NK-92 treated with Interleukin-12 subunit alpha and Interleukin-12 subunit beta, amount 100 ng/mL, for 24 hours (cell line): ENCODE results near the gene GHR.
"Not testable (repeated sequence)": the region's sequence is repeated elsewhere in the genome, so short reads cannot be mapped to it uniquely, and the experiment has no call there.

Experiments
- DNase-seq: peaks from one replicate; lab custom pipeline; 2025; lab: John Stamatoyannopoulos, UW

Gene GHR

DNA sequence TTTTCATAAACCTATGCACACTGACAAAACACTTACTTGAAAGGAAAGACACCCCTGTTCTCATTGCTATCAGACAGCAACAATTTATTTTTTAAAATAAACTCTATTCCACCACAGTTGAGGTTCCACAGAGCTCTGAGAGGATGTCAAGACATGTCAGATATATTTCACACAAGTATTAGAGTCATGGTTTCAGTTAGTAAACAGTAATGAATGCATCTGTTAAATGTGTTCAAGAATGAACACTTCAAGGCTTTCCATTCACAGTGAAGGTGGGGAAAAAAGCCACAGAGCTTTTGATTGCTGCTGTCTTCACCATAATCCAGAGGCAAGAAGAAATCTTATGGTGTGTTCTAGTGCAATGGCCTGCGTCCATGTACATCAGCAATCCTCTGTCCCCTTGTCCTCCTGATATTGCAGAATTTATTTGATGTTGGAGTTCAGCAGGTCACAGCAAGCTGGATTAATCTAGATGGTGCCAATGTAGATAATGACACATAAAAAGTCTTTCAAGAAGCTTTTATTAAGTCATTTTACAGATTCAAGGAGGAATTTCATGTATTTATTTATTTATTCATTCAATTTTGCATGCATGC is 146.8 kb downstream of the GHR start:
- DNase-seq: no peak

DNA sequence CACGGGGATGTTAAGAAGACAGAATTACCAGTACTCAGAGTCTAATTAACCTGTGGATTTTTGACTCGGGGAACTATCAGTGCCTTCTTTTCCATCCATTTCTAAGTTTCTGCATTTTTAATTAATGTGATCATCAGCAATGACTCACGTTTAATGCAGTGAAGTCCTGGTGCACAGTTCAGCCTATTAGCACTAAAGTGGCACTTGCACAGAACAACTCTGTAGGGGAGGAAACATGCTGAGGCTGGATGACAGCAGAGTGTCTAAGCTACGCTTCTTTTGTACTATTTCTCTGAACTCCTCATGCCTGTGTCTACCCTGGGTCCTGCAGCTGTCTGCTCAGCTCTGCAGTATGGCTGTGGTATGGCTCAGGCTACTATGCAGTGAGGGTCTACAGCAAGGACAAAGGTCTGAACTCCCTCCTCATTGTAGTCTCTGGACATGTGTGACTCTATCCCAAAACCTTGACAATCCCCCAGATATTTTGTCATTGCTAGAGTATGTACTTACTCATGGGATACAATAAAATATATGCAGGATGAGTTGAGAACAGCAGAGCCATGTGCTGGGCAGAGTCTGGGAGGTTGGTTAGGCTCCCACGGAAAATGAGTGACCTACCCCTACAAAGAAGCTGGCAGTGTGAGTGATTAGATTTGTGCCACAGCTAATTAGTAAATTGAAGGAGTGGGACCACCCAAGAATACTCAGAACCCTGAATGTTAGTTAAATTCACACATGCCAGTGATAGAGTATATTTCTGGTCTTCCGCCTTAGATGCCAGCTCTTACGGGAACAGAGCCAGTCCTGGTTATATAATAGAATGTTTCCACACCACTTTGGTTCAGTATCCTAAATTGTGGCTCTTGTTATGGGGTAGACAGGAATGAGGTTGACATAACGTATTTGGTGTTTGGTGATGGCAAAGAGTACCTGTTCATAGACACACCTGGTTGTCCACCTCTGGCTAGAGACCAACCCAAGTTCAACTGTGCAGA is 148.0 kb downstream of the GHR start:
- no peak for DNase-seq

DNA sequence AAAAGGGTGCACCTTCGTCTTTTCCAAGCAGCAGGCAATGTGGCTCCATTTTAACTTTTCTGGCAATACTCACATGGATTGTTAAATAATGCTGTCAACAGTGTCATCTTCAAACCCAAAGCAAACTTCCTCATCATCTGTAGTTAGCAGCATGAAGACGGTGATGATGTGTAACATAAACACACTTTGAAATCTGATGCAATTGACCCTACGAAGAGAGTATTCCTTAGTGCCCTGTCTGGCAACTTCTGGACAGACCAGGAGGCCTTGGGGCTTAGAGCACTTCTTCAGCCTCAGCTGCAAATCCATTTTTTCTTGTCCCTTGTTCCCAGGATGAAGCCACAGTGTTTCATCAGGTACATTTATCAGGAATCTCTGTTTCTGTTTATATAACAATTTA is 149.1 kb downstream of the GHR start:
- no peak for DNase-seq

DNA sequence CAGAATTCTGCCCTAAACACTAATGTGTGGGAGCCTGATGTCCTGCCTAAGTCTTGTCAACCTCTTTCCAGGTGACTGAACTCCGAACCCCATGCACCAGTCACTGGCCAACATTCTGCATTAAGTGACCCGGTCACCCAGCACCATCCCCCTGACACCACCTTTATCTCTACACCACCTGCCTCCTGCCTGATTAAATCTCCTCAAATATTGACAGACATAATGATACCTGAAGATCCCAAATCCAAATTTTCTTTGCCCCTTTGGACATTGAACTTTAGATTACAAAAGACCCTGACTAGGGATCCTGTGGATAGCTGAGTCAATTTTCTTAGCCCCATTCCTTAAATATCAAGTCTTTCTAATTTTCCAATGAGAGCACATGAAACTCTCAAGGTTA is 150.1 kb downstream of the GHR start:
- DNase-seq: no peak

DNA sequence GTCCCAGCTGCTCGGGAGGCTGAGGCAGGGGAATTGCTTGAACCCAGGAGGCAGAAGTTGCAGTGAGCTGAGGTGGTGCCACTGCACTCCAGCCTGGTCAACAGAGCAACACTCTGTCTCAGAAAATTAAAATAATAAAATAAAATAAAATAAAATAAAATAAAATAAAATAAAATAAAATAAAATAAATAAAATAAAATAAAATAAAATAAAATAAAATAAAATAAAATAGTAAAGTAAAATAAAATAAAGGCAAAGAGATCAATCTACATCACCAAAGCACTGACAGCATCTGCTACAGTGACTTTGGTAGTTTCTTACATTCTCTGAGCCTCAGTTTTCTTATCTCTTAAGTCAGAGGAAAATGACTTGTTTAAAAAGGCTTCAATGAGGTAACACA is 152.7 kb downstream of the GHR start:
- not testable (repeated sequence) for DNase-seq

DNA sequence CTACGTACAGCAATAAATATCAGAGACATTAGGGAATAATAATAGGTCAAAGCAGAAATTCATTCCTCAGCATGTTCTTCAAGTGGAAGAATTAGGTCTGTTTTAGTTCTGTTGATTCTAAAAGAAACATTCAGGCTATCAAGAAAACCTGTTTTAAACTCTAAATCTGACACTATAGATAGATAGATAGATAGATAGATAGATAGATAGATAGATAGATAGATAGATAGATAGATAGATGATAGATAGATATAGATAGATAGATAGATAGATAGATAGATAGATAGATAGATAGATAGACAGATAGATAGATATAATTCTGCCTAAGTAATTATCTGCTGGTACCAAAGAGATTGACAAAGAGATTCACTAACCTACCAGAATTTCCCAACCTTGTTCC is 155.7 kb downstream of the GHR start:
- not testable (repeated sequence) for DNase-seq

DNA sequence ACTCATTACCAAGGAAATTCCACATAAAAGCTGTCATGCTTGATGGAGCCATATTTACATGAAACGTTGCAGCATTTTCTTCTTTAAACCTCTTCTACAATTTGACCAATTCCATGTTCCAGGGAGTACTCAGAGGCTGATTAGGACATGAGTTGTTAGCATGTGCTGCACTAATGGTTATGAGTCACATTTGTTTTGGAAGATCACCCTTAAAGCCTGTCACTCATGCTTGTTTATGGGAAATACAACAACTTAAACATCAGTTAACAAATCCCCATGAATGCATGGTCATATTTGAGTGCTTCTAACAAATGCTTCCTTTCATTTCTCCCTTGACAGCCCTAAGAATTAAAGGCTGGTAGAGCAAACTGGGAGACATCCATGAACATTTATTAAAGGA is 156.1 kb downstream of the GHR start:
- no peak for DNase-seq

DNA sequence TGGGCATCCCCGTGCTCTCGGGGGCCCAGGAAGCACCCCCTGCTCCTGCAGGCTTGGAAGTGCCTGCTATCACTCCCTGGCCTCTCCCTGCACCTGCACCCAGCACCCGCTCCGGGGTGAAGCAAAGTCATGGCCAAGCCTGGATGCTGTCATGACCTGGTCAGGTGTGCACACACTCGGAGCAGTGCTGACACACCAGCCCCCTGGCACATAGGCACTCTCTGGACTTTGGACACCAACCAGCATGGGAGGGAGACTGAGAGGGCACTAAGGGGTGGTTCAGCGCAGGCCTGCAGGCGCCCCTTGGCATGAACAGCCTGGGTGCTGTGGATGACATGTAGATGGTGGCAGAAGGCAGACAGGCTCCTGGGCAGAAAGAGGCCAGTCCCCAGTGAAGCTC is 158.6 kb downstream of the GHR start:
- DNase-seq: no peak

DNA sequence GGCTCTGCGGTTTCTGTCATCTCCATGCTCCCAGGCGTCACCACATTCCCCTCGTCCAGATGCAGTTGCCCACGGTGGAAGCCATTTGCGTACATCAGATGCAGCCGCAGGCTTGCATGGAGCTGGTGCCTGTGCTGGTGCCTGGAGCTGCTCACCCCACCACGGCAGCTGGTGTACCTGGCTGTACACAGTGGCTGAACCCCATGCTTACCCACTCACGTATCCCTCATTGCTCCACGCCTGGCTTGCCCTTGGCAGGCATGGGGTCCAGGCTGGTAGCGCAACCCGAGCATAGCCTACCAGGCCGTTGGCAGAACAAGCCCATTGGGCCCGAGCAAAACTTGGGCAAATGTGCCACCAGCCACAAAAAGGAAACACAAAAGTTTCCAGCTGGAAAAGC is 159.5 kb downstream of the GHR start:
- DNase-seq: no peak

DNA sequence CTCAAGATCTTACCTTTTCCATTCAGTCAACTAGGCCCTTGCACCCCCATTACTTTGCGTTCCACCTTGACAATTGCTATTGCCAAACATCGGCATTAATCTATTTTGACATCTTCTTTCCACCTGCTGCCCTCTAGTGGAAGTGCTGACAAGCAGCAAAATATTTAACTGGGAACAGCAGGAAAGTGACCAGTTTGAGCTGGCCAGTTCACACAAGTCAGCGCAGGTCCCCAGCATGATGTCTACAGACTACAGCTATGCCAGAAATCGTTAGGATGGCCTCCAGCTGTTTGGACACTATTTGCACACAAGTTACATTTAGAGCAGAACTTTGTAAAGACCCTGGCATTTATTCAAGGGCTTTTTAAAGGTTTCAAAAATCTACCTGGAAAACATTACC is 160.1 kb downstream of the GHR start:
- peak; percentile 19 for DNase-seq

DNA sequence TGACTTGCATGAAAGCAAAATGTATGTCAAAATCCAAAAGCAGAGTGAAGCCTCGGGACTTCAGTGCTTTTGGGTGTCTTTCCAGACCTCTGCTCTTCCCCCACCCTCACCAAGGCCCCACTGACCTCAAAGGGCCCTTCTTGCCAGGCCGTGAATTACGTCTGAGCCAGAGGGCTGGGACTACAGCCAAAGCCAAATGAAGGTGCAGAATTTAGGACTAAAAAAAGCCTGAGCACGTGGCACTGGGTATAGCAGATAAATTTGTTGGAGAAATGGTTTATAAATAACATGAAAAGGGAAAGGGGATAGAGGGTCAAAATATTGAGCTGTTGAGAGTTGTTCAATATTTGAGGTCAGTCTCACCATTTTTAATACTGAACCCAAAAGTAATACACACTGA is 163.4 kb downstream of the GHR start:
- no peak for DNase-seq

DNA sequence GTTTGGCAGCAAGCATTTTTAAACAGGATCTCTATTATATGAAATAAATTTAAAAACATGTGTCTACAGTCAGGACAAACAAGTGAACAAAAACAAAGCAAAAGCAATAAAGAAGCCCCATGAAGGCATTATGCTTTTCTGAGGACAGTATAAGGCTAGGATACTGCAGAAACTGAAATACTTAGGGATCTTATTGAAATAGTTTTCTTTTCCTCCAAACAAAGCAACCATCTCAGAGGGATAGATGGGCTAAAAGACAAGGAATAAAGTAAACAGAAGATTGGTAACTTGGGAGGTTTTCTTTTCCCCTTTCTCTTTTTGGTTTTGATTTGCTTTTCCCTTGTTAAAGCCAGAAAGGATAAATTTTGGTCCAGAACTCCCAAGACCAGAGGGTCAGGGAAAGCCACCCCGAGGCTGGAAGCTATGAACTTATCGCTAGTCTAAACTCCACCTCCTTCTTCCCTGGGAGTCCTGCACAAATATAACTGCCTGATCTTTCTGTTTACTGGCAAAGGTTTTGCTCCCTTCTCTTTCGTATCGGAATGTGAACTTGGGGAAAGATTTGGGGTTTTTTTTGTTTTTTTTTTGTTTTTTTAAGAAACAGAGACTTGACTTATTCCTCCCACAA is 164.0 kb downstream of the GHR start:
- no peak for DNase-seq

DNA sequence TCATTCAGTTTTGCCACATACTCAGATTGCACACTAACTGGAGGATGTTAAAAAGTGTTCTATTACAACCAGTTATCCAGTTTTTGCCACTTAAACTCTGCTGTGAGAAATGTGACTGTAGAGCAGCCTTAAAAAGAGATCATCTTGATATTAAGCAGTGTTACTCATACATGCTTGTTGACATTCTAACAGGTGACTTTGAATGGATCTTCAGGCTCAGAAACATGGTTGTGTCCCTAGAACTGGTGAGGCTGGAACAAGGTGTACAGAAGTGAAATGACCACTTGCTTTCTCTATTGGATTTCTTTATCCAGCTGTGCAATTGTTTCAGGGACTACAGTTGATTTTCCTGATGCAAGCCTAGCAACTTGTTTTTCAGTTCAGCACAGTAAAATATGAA is 167.3 kb downstream of the GHR start:
- no peak for DNase-seq

DNA sequence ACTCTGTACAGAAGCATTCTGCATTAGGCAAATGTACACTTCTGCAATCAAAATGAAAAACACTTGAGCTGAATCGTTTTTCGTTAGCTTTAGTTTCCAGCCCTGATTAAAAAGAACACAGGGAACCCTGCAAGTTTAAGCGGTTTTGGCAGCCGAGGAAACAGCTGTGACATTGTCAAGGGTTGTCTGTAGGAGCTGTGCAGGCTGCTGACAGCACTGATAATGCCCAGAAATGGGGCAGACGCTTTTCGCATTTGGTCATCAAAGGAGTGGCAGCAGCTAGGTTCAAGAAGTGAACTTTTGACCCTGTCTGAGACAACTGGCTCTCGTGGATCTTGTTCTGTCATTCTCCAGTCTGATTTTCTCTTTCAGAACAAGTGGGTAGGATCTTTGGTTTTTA is 167.8 kb downstream of the GHR start:
- DNase-seq: no peak

DNA sequence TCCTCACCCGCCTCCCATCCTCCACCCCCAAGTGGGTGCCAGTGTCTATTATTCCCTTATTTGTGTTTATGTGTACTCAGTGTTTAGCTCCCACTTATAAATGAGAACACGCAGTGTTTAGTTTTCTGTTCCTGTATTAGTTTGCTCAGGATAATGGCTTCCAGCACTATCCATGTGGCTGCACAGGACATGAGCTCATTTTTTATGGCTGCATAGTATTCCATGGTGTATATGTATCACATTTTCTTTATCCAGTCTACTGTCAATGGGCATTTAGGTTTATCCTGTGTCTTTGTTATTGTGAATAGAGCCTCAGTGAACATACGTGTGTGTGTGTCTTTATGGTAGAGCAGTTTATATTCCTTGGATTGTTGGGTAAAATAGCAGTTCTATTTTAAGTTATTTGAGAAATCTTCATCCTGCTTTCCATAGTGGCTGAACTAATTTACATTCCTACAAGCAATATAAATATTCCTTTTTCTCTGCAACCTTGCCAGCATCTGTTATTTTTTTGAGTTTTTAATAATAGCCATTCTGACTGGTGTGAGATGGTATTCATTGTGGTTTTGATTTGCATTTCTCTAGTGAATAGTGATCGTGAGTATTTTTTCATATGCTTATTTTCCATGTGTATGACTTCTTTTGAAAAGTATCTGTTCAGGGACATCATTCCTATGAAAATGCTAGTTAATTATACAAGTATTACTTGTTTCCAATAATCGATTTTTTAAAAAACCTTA is 169.3 kb downstream of the GHR start:
- DNase-seq: no peak

DNA sequence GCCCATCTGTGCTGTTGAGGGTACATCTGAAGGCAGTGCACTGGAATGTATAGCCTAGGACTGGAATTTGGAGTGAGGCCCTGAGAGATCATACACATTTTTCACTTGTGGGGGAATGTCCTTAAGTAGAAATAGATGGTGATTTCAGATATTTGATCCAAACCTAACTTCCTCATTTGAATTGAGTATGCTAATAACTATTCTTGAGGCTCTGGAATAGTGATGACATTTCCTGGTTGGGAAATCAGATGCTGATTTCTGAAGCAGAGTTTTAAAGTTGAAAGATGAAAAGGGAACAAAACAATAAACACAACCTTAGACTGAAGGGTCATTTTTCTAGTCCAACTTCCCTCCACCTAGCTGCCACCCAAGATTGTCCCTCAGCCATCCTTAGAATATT is 170.4 kb downstream of the GHR start:
- DNase-seq: no peak

DNA sequence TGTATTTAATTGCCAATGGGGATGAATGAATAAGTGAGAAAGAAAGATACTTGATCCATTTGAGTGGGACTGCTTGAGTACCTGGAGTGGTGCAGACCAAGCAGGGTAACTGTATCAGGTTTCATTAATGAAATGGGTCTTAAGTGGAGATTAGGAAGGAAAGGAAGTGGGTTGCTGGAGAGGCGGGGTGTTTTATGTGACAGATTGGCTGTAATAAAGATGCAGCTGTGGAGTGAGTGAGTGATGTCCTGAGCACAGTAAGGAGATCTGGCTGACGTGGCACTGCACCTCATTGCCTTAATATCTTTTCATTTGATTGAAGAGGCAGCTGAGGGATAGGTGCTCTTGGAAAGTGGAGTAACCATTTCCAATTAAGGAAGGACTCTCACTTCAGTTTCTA is 172.4 kb downstream of the GHR start:
- no peak for DNase-seq

DNA sequence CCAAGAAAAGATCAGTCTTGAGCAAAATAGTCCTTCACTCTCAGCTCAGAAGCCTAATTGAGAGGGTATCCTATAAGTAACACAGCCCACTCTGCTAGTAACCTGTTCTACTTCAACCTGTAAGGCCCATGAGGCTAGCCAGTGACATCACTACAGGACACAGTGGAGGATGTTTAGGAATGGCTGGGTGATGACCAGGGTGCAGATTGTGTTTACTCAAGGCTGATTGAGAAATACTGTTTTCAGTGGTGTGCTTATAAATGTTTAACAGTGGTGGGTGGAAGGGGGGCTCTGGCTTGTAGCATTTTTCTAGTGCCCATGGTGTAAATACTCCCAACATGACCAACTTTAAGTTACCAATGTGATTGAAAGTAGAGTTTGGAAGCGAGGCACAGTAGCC is 173.6 kb downstream of the GHR start:
- DNase-seq: no peak

DNA sequence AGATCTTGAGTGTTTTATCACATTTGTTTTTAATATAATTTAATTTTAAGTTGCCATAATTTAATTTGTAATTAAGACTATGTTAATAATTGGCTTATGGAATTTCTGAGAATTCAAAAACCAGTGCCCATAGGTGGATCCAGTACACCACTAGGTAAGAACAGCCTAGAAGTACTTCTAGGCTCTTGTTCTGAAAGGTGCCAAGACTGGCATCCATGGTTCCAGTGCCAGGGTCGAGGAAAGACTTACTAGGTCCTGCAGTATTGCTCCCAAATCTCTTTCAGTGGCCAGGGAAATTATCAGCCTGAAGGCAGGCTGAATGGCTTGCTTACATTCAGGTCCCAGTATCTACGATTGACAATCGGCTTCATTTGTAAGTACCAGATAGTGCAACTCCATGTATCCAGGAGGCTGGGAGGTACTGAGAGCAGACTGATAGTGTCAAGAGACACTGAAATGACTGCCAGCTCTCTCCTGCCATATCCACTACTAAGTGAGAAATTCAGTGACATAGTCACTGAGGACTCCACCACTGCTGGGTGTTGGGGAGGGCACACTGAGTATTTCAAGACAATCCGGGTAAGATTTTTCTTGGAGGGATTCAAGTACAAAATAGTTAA is 174.2 kb downstream of the GHR start:
- no peak for DNase-seq

DNA sequence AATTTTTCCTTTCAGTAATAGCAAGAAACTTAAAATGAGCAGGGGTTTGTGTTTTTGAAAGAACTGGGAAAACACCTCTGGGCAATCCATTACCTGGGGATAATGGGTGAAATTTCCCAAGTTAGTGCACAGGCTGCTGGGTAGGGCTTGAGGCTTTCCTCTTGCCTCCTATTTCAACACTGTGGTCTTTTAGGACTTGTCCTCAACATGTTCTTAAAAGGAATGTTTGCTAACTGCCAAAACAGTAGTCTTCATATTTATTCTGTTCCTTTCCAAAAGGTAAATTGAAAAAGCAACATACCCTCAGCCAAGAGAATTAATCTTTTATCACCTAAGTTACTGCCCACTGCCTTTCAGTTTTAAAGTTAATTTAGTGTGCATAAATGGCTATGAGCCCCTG is 175.1 kb downstream of the GHR start:
- DNase-seq: no peak

DNA sequence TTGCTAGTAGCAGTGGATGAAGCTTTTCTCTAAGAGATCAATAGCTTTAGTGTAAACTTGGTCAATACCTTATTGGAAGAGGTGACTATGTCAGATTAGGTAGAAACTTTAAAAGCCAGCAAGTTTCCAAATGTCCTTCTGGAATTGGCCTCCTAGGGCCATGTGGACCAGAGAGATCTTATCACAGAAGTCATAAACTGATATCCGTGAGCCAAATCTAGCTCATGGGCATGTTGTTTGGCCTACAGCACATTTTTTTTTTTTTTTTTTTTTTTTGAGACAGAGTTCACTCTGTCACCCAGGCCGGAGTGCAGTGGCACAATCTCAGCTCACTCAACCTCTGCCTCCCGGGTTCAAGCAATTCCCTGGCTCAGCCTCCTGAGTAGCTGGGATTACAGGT is 175.9 kb downstream of the GHR start:
- DNase-seq: no peak

DNA sequence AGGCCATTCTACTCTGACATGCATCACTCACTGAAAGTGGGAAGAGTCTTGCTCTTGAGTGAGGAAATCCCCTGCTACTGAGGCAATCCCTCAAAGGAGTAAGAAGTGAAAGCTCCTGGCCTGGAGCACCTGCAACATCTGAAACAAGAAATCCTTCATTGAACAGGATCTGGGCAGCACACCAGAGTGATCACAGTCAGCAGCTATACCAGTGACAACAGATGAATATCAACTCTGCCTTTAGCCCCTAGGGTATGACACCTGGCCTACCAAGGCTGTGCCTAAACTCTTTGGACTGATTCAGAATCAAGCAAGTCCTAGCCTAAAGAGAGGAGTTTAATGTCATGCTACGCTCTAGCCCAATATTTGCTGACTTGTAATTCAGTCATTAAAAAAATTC is 177.2 kb downstream of the GHR start:
- no peak for DNase-seq
